Tibial nerve (tissue), 4 donors: ENCODE data around the gene KIRREL3.

Source experiments
- CTCF ChIP-seq, 5 experiments: fragments of 200-600 bp in 3 of 5; fragments of 450-650 bp in 2 of 5; sonication (generic) in 3 of 5; IDR thresholded peaks; one replicate each; pipeline ENCODE4 v1.5.1; 2016 to 2019; ENCODE audit warnings: antibody characterized with exemption in 5 of 5, mild to moderate bottlenecking in 3 of 5, moderate library complexity in 2 of 5
- EP300 ChIP-seq, 2 donors: sonication (generic); formaldehyde crosslinking; IDR thresholded peaks; one replicate each; pipeline ENCODE4 v1.6.1; 2017; ENCODE audit warnings: antibody characterized with exemption in 2 of 2, mild to moderate bottlenecking in 1 of 2

GRCh38 chr11:126840975-126841374 lies 159.6 kb downstream of the KIRREL3 start:
- TF ChIP-seq CTCF (IDR thresholded peaks at IDR 0.05), result no peak
- TF ChIP-seq EP300 (IDR thresholded peaks at IDR 0.05), result no peak
